SK-N-SH treated with all-trans-retinoic acid at 6 μM for 48 hours (cell line): ENCODE results near the gene CFD.

Source experiments
- ARNTL ChIP-seq: fragments of 450-650 bp; formaldehyde crosslinking; IDR thresholded peaks from 2 replicates; pipeline ENCODE4 v1.5.0; 2020; ENCODE audit warnings: low read depth, mild to moderate bottlenecking, moderate library complexity, borderline replicate concordance
- CSRNP3 ChIP-seq: fragments of 250-450 bp; sonication (Bioruptor Pico); IDR thresholded peaks from 2 replicates; pipeline ENCODE4 v1.5.1; 2021; ENCODE audit warnings: mild to moderate bottlenecking, moderate library complexity
- SNAI2 ChIP-seq: fragments of 250-450 bp; sonication (Bioruptor Pico); IDR thresholded peaks from 2 replicates; pipeline ENCODE4 v1.5.0; 2020; ENCODE audit warnings: mild to moderate bottlenecking, moderate library complexity
- ZC3H10 ChIP-seq: fragments of 250-450 bp; sonication (Bioruptor Pico); IDR thresholded peaks from 2 replicates; pipeline ENCODE4 v1.5.1; 2021; ENCODE audit warnings: mild to moderate bottlenecking, moderate library complexity
- ZNF565 ChIP-seq: fragments of 450-650 bp; formaldehyde crosslinking; conservative IDR thresholded peaks from 2 replicates; pipeline ENCODE4 v1.5.0; 2020; ENCODE audit warnings: low read depth, mild to moderate bottlenecking, moderate library complexity
- TF ChIP-seq, protein P1 (sequence below): fragments of 250-450 bp; sonication (Bioruptor Pico); IDR thresholded peaks from 2 replicates; pipeline ENCODE4 v1.5.1; 2020; ENCODE audit warnings: low read depth, mild to moderate bottlenecking, moderate library complexity

DNA sequence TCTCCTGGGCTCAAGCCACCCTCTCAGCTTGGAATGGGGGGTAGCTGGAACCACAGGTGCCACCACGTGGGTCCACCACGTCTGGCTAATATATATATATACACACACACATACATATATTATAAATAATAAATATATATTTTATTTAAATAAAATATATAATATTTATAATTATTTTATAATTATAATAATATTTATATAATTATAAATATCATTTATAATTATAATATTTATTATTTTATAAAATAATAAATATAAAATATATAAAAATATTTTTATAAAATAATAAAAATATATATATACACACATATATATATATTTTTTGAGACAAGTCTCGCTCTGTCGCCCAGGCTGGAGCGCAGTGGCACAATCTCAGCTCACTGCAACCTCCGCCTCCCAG lies 4.9 kb upstream of the CFD start:
- TF ChIP-seq, protein P1, sequence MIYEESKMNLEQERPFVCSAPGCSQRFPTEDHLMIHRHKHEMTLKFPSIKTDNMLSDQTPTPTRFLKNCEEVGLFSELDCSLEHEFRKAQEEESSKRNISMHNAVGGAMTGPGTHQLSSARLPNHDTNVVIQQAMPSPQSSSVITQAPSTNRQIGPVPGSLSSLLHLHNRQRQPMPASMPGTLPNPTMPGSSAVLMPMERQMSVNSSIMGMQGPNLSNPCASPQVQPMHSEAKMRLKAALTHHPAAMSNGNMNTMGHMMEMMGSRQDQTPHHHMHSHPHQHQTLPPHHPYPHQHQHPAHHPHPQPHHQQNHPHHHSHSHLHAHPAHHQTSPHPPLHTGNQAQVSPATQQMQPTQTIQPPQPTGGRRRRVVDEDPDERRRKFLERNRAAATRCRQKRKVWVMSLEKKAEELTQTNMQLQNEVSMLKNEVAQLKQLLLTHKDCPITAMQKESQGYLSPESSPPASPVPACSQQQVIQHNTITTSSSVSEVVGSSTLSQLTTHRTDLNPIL (CRISPR knock-in tag): no peak
- TF ChIP-seq ARNTL (CRISPR knock-in tag) (no peak), ZC3H10 (CRISPR knock-in tag) (no peak), SNAI2 (CRISPR knock-in tag) (no peak), CSRNP3 (CRISPR knock-in tag) (no peak), ZNF565 (CRISPR knock-in tag) (no peak)
